Central memory CD8-positive, alpha-beta T cell (primary cell): ENCODE results near the gene PAM16.
A peak's percentile ranks its signal among the peaks of the same experiment; 100 is the strongest.
"Not testable (repeated sequence)": the region's sequence is repeated elsewhere in the genome, so short reads cannot be mapped to it uniquely, and the experiment has no call there.

Experiments used
- ATAC-seq: fragments of 150-1000 bp; cut with Tn5 transposase; replicated peaks from 2 replicates; pipeline ENCODE4 v1.10.0; 2022; ENCODE audit warnings: mild to moderate bottlenecking, moderate FRiP score, moderate number of reproducible peaks; ENCODE audit not compliant: poor library complexity, severe bottlenecking; ENCODE audit errors: extremely low read depth
- DNase-seq, 2 donors: peaks; one replicate each; pipeline ENCODE4 v3.0.0; 2021; ENCODE audit warnings: low spot score in 2 of 2
- H3K27ac Mint-ChIP-seq: one replicate; pipeline ENCODE4 v1.8.0; 2022; ENCODE audit warnings: low read depth, mild to moderate bottlenecking, moderate library complexity, mixed read lengths
- H3K27me3 Mint-ChIP-seq: one replicate; pipeline ENCODE4 v1.8.0; 2022; ENCODE audit warnings: mixed read lengths
- H3K36me3 Mint-ChIP-seq: one replicate; pipeline ENCODE4 v1.8.0; 2022; ENCODE audit warnings: mild to moderate bottlenecking, moderate library complexity, mixed read lengths; ENCODE audit not compliant: insufficient read depth
- H3K4me1 Mint-ChIP-seq: one replicate; pipeline ENCODE4 v1.8.0; 2022; ENCODE audit warnings: mixed read lengths
- H3K4me3 Mint-ChIP-seq: one replicate; pipeline ENCODE4 v1.8.0; 2022; ENCODE audit warnings: mild to moderate bottlenecking, moderate library complexity, mixed read lengths
- H3K9me3 Mint-ChIP-seq: one replicate; pipeline ENCODE4 v1.8.0; 2022; ENCODE audit warnings: mixed read lengths

The PAM16 gene

DNA sequence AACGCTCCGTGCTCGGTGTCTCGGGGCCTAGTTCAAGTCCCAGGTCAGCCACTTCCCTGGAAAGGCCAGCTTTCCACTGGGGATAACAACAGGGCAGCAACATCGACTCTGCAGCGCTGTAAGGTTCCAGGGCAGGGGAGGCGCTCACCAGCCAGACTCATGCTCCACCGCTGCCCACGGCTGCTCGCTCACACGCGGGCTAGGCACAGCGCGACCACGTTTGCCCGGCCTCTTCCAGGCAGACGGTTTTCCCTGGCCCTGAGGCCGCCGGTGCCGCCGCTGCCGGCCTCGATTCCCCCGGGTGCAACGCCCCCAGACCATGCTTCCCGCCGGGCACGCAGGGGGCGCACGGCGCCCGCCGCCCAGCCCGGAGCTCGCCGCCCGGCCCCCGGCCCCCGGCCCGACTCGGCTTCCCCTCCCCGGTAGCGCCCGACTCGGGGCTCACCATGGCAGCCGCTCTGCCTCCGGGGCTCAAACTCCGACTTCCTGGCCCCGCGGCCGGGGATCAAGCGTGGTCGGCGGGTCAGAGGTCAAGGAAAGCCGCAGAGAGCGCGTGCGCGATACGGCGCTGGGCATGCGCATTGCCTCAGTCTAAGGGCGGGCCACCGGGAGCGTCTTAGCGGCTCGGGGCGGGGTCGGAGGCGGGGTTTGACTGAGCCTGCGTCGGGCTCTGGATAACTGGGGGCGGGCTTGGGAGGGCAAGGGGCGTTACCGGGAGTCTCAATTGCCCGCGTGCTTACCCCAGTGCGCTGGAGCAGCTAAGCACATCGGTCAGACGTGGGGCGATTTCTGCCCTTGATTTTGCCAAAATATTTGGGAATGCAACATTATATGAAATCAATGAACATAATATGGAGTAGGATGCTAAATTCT is at the start of gene PAM16:
TSS of gene PAM16 (minus strand) at position 535 of the 873 bp plus-strand sequence. CDS start at position 448, 87 bp downstream.
- peak; percentile 97 to 98 for DNase-seq
- peaks cover 26% of the 10 kb centered on the region for H3K4me1 Mint-ChIP-seq
- H3K4me3 Mint-ChIP-seq, result peak within 1 kb of the TSS; percentile 89
- peak within 1 kb of the TSS; percentile 84 for H3K27ac Mint-ChIP-seq
- H3K27me3 Mint-ChIP-seq, result no peaks in the 10 kb centered on the region
- peak; percentile 87 for ATAC-seq
- peaks cover 22% of the 10 kb centered on the region for H3K36me3 Mint-ChIP-seq
- H3K9me3 Mint-ChIP-seq, result no peaks in the 10 kb centered on the region

DNA sequence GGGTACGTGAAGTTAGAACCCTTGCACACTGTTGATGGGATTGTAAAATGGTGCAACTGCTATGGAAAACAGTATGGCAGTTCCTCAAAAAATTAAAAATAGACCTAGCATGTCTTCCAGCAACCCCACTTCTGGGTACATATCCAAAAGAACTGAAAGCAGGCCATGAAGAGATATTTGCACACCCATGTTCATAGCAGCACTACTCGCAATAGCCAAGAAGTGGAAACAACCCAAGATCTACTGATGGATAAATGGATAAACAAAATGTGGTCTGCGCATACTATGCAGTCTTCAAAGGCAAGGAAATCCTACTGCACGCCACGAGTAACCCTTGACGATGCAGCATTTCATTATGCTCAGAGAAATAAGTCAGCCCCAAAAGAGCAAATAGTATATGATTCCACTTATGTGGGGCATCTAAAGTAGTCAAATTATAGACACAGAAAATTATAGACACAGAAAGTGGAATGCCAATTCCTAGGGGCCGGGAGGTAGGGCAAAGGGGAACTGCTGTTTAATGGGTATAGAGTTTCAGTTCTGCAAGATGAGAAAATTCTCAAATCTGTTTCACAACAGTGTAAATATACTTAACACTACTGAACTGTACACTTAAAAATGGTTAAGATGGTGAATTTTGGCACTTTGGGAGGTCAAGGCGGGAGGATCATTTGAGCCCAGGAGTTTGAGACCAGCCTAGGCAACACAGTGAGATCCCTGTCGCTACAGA is 48.0 kb upstream of the PAM16 start:
- peak overlapping the region; percentile 81 for H3K27ac Mint-ChIP-seq

DNA sequence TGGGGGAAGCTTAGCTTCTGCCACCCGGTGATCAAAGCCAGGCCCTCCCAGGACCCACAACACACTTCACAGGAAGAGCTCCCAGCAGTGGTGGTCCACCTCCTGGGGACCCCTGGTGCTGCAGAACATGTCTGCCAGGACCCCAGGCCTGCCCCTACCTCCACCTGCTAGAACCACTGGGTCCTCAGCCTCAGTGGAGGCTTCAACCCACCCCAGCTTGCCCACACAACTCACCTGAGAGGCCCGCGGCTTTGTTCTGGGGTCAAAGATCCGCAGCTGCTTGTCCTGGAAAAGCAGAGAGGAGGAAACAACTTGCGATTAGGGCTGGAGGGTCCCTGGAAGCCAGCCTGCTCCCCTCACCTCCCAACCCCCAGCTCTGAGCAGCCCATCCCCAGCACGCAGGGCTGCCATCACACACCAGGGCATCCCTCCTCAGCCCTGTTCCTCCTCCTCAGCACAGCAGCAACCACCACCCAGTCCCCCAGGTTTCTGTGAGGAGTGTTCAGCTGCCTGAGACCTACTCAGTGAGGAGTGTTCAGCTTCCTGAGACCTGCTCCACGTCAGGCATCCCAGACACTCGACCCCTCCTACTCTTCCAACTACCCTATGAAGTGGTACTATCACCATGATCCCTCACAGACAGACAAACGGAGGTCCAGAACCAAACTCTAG is 44.1 kb upstream of the PAM16 start:
- no peak for ATAC-seq
- Mint-ChIP-seq H3K27me3 (no peaks in the 10 kb centered on the region), H3K4me3 (peak overlapping the region; percentile 27), H3K27ac (peak overlapping the region; percentile 46), H3K9me3 (no peaks in the 10 kb centered on the region), H3K36me3 (peaks cover 92% of the 10 kb centered on the region), H3K4me1 (peaks cover 21% of the 10 kb centered on the region)
- DNase-seq, result no peak

More for the DNA sequence above, 48.0 kb upstream of the PAM16 start:
- Mint-ChIP-seq H3K4me1 (peaks cover 31% of the 10 kb centered on the region), H3K4me3 (peak overlapping the region; percentile 11), H3K27me3 (no peaks in the 10 kb centered on the region), H3K9me3 (no peaks in the 10 kb centered on the region), H3K36me3 (peaks cover 97% of the 10 kb centered on the region)
- ATAC-seq (no peak), DNase-seq (no peak)

DNA sequence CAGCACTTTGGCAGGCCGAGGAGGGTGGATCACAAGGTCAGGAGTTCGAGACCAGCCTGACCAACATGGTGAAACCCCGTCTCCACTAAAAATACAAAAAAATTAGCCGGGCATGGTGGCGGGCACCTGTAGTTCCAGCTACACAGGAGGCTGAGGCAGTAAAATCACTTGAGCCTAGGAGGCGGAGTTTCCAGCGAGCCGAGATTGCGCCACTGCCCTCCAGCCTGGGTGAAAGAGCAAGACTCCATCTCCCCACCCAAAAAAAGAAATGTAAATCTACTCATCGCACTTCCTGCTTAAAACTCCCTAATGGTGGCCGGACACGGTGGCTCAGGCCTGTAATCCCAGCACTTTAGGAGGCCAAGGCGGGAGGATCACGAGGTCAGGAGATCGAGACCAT is 42.7 kb upstream of the PAM16 start:
- peaks cover 89% of the 10 kb centered on the region for H3K36me3 Mint-ChIP-seq
- H3K27me3 Mint-ChIP-seq, H3K27ac Mint-ChIP-seq, H3K4me3 Mint-ChIP-seq, ATAC-seq, DNase-seq, H3K9me3 Mint-ChIP-seq: not testable (repeated sequence)
- H3K4me1 Mint-ChIP-seq, result peaks cover 15% of the 10 kb centered on the region

DNA sequence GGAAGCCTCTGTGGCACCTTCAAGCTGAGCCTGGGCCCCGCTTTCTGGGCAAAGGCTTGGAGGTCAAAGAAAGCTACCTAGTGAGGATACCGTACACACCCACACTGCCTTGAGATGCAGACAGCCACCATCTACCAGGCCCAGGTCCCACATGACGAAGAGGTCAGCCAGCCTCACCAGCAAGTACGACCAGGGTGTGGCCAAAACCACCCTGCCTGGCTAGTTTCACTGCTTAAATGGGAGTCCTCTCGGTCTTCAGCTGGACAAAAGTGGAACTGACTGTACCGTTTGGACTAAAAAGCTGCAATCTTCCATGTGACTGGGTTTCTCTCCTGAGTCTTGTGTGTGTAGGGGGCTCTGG is 42.1 kb upstream of the PAM16 start:
- peaks cover 15% of the 10 kb centered on the region for H3K4me1 Mint-ChIP-seq
- ATAC-seq, result no peak
- H3K27me3 Mint-ChIP-seq, result no peaks in the 10 kb centered on the region
- H3K36me3 Mint-ChIP-seq, result peaks cover 88% of the 10 kb centered on the region
- no peak for DNase-seq
- H3K9me3 Mint-ChIP-seq, result no peaks in the 10 kb centered on the region
- H3K27ac Mint-ChIP-seq, result peak overlapping the region; percentile 25
- no peak overlapping the region for H3K4me3 Mint-ChIP-seq

DNA sequence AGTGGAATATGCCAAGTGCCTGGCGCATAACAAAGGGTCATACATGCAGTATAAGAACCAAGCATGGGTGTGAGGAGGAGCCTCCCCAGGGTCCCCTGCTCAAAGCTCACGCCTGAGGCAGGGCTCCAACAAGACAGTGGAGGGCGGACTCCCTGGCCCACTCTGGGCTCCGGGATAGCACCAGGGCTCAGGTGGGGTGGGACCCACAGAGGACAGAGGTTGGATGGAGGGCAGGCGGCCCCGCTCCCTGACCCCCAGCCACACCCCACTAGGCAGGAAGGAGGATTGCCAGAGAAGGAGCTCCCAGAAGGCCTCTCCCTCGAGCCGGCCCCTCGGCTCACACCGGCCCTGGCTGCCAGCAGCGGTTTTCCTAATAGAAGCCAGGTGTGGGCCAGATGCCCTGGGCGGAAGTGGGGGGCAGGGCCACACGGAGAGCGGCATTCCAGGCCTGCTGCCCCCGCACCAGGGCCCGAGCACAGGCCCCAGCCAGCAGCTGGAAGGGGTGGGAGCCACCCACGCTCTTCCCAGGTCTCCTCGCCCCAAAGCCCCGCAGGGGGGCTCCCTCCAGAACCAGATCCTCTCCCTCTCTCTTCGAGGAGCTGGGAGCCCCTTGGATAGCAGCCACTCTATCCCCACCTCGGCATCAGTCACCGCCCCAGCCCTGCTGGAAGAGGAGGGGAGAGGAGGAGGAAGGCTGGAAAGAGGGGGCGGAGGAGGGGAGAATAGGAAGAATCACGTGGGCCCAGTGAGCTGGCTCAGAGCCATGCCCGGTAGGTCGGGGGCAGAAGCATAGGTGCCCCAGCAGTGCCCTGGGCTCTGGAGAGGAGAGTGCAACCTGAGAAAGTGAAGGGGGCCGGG is 41.5 kb upstream of the PAM16 start:
- no peaks in the 10 kb centered on the region for H3K27me3 Mint-ChIP-seq
- H3K27ac Mint-ChIP-seq, result peak overlapping the region; percentile 25
- ATAC-seq, result no peak
- no peak overlapping the region for H3K4me3 Mint-ChIP-seq
- H3K4me1 Mint-ChIP-seq, result peaks cover 15% of the 10 kb centered on the region
- no peak for DNase-seq
- H3K36me3 Mint-ChIP-seq, result peaks cover 84% of the 10 kb centered on the region
- H3K9me3 Mint-ChIP-seq, result no peaks in the 10 kb centered on the region

DNA sequence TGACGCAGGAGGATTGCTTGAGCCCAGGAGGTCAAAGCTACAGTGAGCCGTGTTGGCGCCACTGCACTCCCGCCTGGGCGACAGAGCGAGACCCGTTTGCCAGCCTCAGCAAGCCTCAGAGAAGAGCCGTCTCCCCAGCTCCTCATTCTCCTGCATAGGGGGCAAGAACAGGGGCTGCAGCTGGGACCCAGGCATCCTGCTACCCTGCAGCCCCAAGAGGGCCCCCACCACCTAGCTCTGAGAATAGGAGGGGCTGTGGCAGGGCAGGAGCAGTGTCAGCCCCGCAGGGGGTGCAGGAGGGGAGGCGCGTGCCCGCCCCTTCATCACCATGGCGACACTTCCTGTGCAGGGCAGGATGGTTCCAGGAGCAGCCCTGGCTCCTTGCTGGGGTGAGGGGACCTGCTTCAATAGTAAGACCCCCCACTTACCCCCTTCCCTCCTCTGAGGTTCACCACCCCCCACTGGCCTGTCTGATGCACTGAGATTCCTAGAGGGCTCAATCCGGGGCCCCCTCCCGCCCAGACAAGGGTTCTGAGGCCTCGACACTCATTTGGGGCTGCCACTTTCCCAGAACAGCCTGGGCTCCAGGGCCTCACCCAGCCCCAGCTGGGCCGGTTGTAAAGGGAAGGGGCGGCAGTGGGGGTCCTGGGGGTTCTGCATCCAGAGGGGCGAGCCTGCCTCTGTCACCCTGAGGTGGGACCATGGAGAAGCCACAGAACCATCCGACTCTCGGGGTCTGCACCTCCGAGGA is 40.7 kb upstream of the PAM16 start:
- Mint-ChIP-seq H3K27ac (peak overlapping the region; percentile 62), H3K4me1 (peaks cover 15% of the 10 kb centered on the region), H3K36me3 (peaks cover 84% of the 10 kb centered on the region), H3K4me3 (peak overlapping the region; percentile 2), H3K27me3 (no peaks in the 10 kb centered on the region), H3K9me3 (no peaks in the 10 kb centered on the region)
- ATAC-seq (no peak), DNase-seq (no peak)

DNA sequence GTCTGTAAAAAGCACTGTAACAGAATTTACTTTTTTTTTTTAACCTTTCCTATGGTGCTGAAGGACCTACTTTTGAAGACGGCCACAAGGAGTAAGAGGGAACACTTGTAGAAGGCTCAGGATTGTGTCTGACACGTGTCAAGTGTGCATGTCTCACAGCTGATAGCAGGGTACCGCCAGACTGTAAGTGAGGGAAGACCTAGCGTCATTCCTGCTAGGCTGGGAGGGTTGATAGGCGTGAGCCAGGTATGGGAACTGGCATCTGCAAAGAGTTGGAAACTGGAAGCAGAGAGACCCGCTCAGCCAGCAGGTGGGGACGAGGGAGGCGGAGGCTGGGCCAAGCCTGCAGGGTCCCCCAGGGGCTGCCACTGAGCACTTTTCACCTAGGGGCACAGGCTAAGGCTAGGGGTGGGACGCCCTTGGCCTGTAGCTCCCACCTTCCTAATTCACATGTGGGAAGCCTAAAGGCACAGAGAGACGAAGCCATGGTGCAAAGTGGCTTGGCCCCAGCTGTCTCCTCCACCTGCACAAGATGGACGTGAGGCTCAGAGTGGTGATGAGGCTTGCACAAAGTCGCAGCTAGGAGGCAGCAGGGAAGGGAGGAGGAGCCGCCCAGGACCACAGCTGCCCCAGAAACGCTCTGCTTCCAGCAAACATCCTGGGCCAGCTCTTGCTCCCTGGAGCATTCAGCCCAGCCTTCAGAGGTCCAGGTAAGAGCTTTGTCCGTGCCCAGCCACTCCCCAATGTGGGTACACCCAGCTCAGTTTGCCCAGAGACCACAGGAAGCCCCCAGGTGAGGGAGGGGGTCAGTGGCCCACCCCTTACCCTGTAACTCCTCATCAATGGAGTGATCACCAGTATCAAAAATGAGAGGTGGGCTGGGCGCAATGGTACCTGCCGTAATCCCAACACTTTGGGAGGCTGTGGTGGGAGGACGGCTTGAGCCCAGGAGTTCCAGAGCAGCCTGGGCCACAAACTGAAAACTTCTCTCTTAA is 39.4 kb upstream of the PAM16 start:
- no peaks in the 10 kb centered on the region for H3K9me3 Mint-ChIP-seq
- ATAC-seq (no peak), DNase-seq (no peak)
- peaks cover 82% of the 10 kb centered on the region for H3K36me3 Mint-ChIP-seq
- H3K27me3 Mint-ChIP-seq, result no peaks in the 10 kb centered on the region
- H3K4me1 Mint-ChIP-seq, result peaks cover 11% of the 10 kb centered on the region
- H3K27ac Mint-ChIP-seq, result peak overlapping the region; percentile 62
- H3K4me3 Mint-ChIP-seq, result no peak overlapping the region

DNA sequence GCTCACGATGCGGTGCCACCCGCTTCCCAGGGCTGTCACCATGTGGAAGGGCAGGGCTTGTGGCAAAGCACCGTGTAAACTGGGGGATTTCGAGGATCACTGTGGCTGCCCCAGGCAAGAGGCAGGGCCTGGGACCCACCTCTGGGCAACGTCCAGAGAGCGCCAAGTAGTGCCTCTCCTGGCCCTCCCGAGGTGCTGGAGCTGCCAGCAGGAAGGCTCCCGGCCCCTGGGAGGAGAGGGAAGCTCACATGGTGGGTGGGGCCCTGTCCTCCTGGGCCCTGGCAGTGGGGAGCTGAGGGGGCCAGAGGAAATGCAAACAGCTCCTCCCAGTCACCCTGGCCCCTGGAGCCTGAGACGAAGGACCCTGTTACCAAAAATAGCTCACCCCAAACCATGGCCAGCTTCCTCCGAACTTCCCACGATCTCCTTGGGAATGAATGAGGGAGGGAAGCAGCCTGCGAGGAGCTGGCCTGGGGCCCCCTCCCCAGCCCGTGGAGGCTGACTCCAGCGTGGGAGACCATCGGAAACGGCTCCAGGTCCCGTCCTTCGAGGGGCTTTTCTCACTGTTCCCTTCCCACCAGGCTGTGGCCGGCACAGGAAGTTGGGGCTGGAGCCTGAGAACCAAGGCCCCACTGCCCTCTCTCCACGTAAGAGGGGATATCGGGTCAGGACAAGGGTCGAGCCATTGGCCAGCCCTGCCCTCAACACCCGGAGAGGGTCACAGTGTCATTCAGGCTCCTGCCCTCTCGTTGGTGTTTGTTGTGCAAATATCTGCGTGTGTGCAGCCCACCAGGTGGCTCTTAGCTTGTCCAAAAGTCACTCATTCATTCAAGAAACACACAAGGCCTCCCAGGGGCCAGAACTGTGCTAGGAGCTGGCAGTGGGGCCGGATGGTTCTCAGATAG is 38.2 kb upstream of the PAM16 start:
- peak overlapping the region; percentile 62 for H3K27ac Mint-ChIP-seq
- no peaks in the 10 kb centered on the region for H3K9me3 Mint-ChIP-seq
- no peak overlapping the region for H3K4me3 Mint-ChIP-seq

More for the DNA sequence above, 38.2 kb upstream of the PAM16 start:
- Mint-ChIP-seq H3K27me3 (no peaks in the 10 kb centered on the region), H3K4me1 (peaks cover 8% of the 10 kb centered on the region), H3K36me3 (peaks cover 80% of the 10 kb centered on the region)
- no peak for ATAC-seq
- no peak for DNase-seq
